RWPE1 (cell line): ENCODE results near the gene GSAP.
"Not testable (repeated sequence)": the region's sequence is repeated elsewhere in the genome, so short reads cannot be mapped to it uniquely, and the experiment has no call there.

ENCODE experiments used
- CTCF ChIA-PET: fragments of 350-600 bp; sonication (Branson Sonifier 250); formaldehyde crosslinking; extraction: SDS; loops from one replicate; lab custom pipeline; 2021; lab: Yijun Ruan, JAX
- POLR2A ChIA-PET: fragments of 400-600 bp; formaldehyde crosslinking; extraction: SDS; loops from one replicate; lab custom pipeline; 2020; ENCODE audit warnings: antibody characterized with exemption; ENCODE audit not compliant: low non-redundant PET; lab: Yijun Ruan, JAX
- DNase-seq: peaks from one replicate; pipeline ENCODE4 v3.0.0; 2012; ENCODE audit warnings: low spot score
- H3K27ac ChIP-seq: fragments of 450-650 bp; 2 replicates; pipeline ENCODE4 v1.5.1; 2017
- CTCF ChIP-seq: fragments of 450-650 bp; conservative IDR thresholded peaks from 2 replicates; pipeline ENCODE4 v1.5.1; 2017; ENCODE audit warnings: low read depth, mild to moderate bottlenecking

Gene GSAP

DNA sequence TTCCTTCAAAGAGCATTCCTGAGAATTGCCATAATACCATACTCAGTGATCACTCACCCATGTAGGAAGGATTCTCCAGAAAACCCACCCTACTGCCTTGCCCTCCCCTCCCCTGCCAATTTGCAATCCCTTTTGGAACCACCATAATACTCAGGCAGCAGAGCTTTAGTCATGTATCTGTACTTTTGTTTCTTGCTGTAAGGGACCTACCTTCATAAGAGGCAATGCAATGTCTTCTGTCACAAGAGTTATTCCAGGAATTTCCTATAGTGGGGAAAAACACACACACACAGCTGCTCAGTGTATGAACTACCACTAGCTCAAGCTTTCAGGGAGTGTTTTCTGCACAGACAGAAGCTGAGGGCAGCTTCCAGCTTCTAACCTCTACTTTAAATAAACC is 67.0 kb downstream of the GSAP start:
- DNase-seq = no peak
- POLR2A ChIA-PET = no interaction called here
- CTCF ChIA-PET = interaction anchor here (1.3 kb wide), 1 partner anchor 18 kb away, joined by 4 read pairs; no protein-coding TSS in a partner anchor
- no peak overlapping the region for H3K27ac ChIP-seq
- TF ChIP-seq CTCF = no peak

DNA sequence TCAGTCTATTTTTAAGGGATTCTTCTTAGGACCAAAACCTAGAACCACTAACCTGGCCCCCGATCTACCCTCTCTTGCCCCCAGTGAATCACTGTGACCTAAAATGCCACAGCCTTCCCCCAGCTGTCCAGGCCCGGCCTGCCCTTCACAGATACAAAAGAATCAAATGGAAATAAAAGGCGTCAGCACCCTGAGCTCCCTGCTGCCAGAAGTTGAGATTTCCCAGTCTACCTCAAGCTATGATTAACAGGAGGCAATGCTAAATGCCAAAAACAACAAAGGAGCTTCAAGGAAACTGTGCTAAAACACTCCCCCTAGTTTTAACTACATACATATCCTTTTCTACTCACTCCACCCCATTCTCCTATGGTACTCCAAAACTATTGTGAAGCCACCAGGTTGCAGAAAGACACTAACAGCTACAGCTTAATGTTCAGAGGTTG is 67.8 kb downstream of the GSAP start:
- ChIA-PET POLR2A (no interaction called here), CTCF (interaction anchor here (0.7 to 1.3 kb wide), 2 partner anchors 8 to 17 kb away, joined by 3 to 4 read pairs; no protein-coding TSS in a partner anchor)
- H3K27ac ChIP-seq = no peak overlapping the region
- no peak for TF ChIP-seq CTCF
- no peak for DNase-seq

DNA sequence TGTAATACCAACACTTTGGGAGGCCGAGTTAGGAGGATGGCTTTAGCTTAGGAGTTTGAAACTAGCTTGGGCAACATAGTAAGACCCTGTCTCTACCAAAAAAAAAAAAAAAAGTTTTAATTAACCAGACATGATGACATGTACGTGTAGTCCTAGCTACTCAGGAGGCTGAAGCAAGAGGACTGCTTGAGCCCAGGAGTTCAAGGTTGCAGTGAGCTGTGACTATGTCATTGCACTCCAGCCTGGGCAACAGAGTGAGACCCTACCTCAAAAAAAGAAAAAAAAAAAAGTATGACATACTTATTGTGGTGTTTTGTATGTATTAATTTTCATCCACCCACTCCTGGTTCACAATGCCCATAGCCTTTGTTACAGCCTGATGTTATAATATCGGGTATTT is 69.7 kb downstream of the GSAP start:
- ChIA-PET POLR2A (no interaction called here), CTCF (no interaction called here)
- no peak overlapping the region for H3K27ac ChIP-seq
- DNase-seq = no peak
- TF ChIP-seq CTCF = no peak

GRCh38 chr7:77345426-77345825 is 70.7 kb downstream of the GSAP start:
- CTCF ChIA-PET = interaction anchor here (0.6 kb wide), 1 partner anchor 773 kb away, joined by 4 read pairs; no protein-coding TSS in a partner anchor
- DNase-seq, H3K27ac ChIP-seq: not testable (repeated sequence)
- POLR2A ChIA-PET = interaction anchor here (0.6 kb wide), 1 partner anchor 32 kb away, joined by 8 read pairs; no protein-coding TSS in a partner anchor

GRCh38 chr7:77339726-77340125 is 76.4 kb downstream of the GSAP start:
- no peak overlapping the region for H3K27ac ChIP-seq
- ChIA-PET CTCF (no interaction called here), POLR2A (no interaction called here)
- DNase-seq = no peak
- TF ChIP-seq CTCF = no peak

- H3K27ac ChIP-seq = no peak overlapping the region
- CTCF ChIA-PET = no interaction called here
- POLR2A ChIA-PET = no interaction called here
- no peak for DNase-seq
- no peak for TF ChIP-seq CTCF
Observed at GRCh38 chr7:77338883-77339629, 77.1 kb downstream of the GSAP start.

DNA sequence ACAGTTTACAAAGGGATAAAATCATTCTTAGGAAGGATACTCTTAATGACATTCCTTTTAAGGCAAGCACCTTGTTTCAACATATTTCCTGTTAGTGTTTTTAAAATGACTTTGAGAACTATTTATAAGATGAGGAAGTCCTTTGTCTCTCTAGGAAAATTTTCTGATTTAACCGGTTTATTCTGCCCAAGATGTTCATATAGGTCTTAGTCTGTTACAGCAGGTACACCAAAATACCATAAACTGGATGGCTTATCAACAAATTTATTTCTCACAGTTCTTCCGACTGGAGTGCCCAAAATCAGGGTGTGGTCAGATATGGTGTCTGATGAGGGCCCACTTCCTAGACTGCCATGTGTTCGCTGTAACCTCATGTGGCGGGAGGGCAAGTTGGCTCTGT is 77.9 kb downstream of the GSAP start:
- ChIA-PET POLR2A (no interaction called here), CTCF (no interaction called here)
- no peak for TF ChIP-seq CTCF
- no peak for DNase-seq
- H3K27ac ChIP-seq = no peak overlapping the region
